Body of pancreas (tissue), 4 donors: ENCODE data around the gene ATPAF1.

Source experiments
- CTCF ChIP-seq, 7 experiments: fragments of 450-650 bp in 4 of 7; fragments of 200-600 bp in 3 of 7; sonication (generic) in 3 of 7; IDR thresholded peaks; one replicate each; pipeline ENCODE4 v1.5.1; 2016 to 2019; ENCODE audit warnings: antibody characterized with exemption in 7 of 7
- POLR2A ChIP-seq, 3 donors: fragments of 450-650 bp; IDR thresholded peaks; one replicate each; pipeline ENCODE4 v1.6.1; 2016; ENCODE audit warnings: antibody characterized with exemption in 3 of 3, mild to moderate bottlenecking in 2 of 3

- TF ChIP-seq CTCF (IDR thresholded peaks at IDR 0.05) (no peak), POLR2A (IDR thresholded peaks at IDR 0.05) (no peak)
Measured at GRCh38 chr1:46655848-46656247, 12.3 kb downstream of the ATPAF1 start.
